Nephron progenitor cell (in vitro differentiated cells): ENCODE measurements around the gene EIF4E1B.

Source experiments
- DNase-seq: peaks from one replicate; pipeline ENCODE4 v3.0.0; 2021
- H3K27ac Mint-ChIP-seq: 2 replicates; pipeline ENCODE4 v1.8.0; 2021; ENCODE audit warnings: mild to moderate bottlenecking, moderate library complexity, mixed read lengths
- H3K27me3 Mint-ChIP-seq: 2 replicates; pipeline ENCODE4 v1.8.0; 2021; ENCODE audit warnings: mild to moderate bottlenecking, low read depth, mixed read lengths; ENCODE audit not compliant: poor library complexity
- H3K36me3 Mint-ChIP-seq: 2 replicates; pipeline ENCODE4 v1.8.0; 2021; ENCODE audit warnings: low read depth, mixed read lengths
- H3K4me1 Mint-ChIP-seq: 2 replicates; pipeline ENCODE4 v1.8.0; 2021; ENCODE audit warnings: mixed read lengths
- H3K4me3 Mint-ChIP-seq: 2 replicates; pipeline ENCODE4 v1.8.0; 2021; ENCODE audit warnings: mild to moderate bottlenecking, moderate library complexity, mixed read lengths
- H3K9me3 Mint-ChIP-seq: 2 replicates; pipeline ENCODE4 v1.8.0; 2021; ENCODE audit warnings: mild to moderate bottlenecking, moderate library complexity, mixed read lengths
- CTCF ChIP-seq: fragments of 200-600 bp; sonication (generic); IDR thresholded peaks from 2 replicates; pipeline ENCODE4 v1.5.0; 2021; ENCODE audit warnings: antibody characterized with exemption

The EIF4E1B gene

DNA sequence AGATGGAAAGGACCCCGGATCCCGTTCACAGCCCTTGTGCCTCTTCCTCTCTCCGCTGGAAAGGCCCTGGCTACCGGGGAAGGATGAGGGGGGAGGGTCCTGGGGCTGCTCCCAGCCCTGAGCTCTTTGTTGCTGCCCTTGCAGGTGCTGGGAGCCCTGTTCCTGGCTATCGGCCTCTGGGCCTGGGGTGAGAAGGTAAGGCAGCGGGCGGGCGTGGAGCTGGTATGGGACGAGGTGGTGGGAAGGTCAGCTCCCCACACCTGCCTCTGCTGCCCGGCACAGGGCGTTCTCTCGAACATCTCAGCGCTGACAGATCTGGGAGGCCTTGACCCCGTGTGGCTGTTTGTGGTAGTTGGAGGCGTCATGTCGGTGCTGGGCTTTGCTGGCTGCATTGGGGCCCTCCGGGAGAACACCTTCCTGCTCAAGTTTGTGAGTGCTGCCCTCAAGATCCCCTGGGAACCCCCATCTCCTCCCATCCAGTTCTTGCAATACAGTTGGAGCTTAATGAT is 21.1 kb downstream of the EIF4E1B start:
- H3K4me1 Mint-ChIP-seq: peaks cover 47% of the 10 kb centered on the region
- TF ChIP-seq CTCF: no peak
- no peaks in the 10 kb centered on the region for H3K36me3 Mint-ChIP-seq
- no peak overlapping the region for H3K27ac Mint-ChIP-seq
- DNase-seq: no peak
- H3K4me3 Mint-ChIP-seq: no peak overlapping the region
- H3K9me3 Mint-ChIP-seq: no peaks in the 10 kb centered on the region
- H3K27me3 Mint-ChIP-seq: peaks cover 6% of the 10 kb centered on the region

DNA sequence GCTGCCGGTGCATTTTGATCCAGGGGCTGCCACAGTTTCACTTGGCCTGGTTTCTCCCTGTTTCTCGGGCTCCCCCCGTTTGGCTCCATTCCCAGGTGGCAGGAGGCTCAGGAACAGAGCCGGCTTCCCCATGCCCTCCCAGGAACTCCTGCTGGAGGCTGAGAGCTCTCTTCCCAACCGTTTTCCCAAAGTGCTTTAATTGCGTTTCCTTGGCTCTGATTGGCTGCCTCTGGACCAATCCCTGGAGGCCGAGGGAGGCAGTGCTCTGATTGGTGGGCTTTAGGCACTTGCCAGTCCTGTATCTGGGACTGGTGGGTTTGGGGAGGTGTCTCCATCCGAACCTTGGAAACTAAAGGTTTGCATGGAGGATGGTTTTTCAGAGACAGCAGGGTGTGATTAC is 21.7 kb downstream of the EIF4E1B start:
- H3K27ac Mint-ChIP-seq: no peak overlapping the region
- peaks cover 42% of the 10 kb centered on the region for H3K4me1 Mint-ChIP-seq
- DNase-seq: no peak
- no peaks in the 10 kb centered on the region for H3K9me3 Mint-ChIP-seq
- peaks cover 6% of the 10 kb centered on the region for H3K27me3 Mint-ChIP-seq
- no peak for TF ChIP-seq CTCF
- H3K4me3 Mint-ChIP-seq: no peak overlapping the region
- H3K36me3 Mint-ChIP-seq: no peaks in the 10 kb centered on the region

GRCh38 chr5:176653401-176654385 is 23.2 kb downstream of the EIF4E1B start:
- Mint-ChIP-seq H3K4me3 (no peak overlapping the region), H3K4me1 (peaks cover 36% of the 10 kb centered on the region), H3K27ac (no peak overlapping the region), H3K36me3 (no peaks in the 10 kb centered on the region), H3K9me3 (no peaks in the 10 kb centered on the region), H3K27me3 (peaks cover 8% of the 10 kb centered on the region)
- no peak for TF ChIP-seq CTCF
- no peak for DNase-seq

GRCh38 chr5:176654856-176655255 is 24.4 kb downstream of the EIF4E1B start:
- DNase-seq: no peak
- H3K36me3 Mint-ChIP-seq: no peaks in the 10 kb centered on the region
- no peak overlapping the region for H3K4me3 Mint-ChIP-seq
- H3K27ac Mint-ChIP-seq: no peak overlapping the region
- TF ChIP-seq CTCF: no peak
- peaks cover 31% of the 10 kb centered on the region for H3K4me1 Mint-ChIP-seq
- H3K27me3 Mint-ChIP-seq: peaks cover 11% of the 10 kb centered on the region
- H3K9me3 Mint-ChIP-seq: no peaks in the 10 kb centered on the region

GRCh38 chr5:176656467-176656990 is 26.1 kb downstream of the EIF4E1B start:
- TF ChIP-seq CTCF: no peak
- Mint-ChIP-seq H3K36me3 (no peaks in the 10 kb centered on the region), H3K27ac (no peak overlapping the region), H3K27me3 (peaks cover 17% of the 10 kb centered on the region), H3K4me3 (no peak overlapping the region), H3K9me3 (no peaks in the 10 kb centered on the region), H3K4me1 (peaks cover 18% of the 10 kb centered on the region)
- no peak for DNase-seq
